ENCODE results near the gene MAD1L1.

DNA sequence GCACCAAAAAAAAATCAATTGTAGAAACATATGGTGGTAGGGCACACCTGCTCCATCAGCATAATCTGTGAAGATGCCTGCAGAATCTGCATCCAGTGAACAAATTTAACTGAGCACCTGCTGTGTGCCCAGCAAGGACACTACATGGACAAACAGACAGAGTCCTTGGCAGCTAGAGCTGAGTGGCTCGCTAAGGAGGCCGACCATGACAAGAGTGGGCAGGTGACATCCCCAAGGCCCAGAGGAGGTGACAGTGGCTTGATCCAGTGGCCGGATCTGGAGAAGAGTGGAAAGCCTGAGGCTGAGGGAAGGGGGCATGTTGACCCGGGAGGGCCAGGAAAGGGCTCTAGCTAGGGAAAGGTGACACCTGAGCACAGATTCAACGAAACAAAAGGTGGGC lies 68.1 kb downstream of the MAD1L1 start:
- TF ChIP-seq, protein P1, sequence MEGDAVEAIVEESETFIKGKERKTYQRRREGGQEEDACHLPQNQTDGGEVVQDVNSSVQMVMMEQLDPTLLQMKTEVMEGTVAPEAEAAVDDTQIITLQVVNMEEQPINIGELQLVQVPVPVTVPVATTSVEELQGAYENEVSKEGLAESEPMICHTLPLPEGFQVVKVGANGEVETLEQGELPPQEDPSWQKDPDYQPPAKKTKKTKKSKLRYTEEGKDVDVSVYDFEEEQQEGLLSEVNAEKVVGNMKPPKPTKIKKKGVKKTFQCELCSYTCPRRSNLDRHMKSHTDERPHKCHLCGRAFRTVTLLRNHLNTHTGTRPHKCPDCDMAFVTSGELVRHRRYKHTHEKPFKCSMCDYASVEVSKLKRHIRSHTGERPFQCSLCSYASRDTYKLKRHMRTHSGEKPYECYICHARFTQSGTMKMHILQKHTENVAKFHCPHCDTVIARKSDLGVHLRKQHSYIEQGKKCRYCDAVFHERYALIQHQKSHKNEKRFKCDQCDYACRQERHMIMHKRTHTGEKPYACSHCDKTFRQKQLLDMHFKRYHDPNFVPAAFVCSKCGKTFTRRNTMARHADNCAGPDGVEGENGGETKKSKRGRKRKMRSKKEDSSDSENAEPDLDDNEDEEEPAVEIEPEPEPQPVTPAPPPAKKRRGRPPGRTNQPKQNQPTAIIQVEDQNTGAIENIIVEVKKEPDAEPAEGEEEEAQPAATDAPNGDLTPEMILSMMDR (IDR thresholded peaks at IDR 0.05; ENCODE audit: extremely low read depth in 1 of 2, insufficient read depth in 1 of 2, low read depth in 1 of 2, low read length in 2 of 2): no peak
- TF ChIP-seq POLR2A (IDR thresholded peaks at IDR 0.05; ENCODE audit: low read depth, low read length): no peak
- TF ChIP-seq MYC (IDR thresholded peaks at IDR 0.05; ENCODE audit: low read depth, low read length): no peak
- no peak for TF ChIP-seq POLR2AphosphoS5 (IDR thresholded peaks at IDR 0.05; ENCODE audit: insufficient read depth, low read depth, low read length)
- no peak for TF ChIP-seq FOS (IDR thresholded peaks at IDR 0.05; ENCODE audit: borderline replicate concordance, insufficient read depth, low read length)
- TF ChIP-seq, protein P2, sequence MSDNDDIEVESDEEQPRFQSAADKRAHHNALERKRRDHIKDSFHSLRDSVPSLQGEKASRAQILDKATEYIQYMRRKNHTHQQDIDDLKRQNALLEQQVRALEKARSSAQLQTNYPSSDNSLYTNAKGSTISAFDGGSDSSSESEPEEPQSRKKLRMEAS (IDR thresholded peaks at IDR 0.05; ENCODE audit: insufficient read depth, insufficient read length): no peak
